HS-5 (cell line): ENCODE data around the gene CREB5.

Experiments used
- DNase-seq: peaks from one replicate; pipeline ENCODE4 v3.0.0-alpha.2; 2012; ENCODE audit warnings: low read depth

Gene CREB5

DNA sequence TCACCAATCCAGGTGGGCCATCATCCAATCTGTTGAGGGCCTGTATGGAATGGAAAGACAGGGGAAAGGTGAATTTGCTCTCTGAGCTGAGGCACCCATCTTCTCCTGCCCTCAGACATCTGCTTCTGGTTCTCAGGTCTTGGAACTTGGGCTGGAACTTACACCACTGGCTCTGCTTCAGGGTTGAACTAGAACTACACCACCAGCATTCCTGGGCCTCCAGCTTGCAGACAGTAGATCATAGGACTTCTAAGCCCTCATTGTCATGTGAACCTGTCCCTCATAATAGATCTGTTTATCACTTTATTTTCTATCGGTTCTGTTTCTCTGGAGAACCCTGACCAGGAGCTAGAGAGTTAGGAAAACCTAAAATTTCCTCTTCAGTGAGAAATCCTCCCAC is 233.5 kb downstream of the CREB5 start:
- no peak for DNase-seq

DNA sequence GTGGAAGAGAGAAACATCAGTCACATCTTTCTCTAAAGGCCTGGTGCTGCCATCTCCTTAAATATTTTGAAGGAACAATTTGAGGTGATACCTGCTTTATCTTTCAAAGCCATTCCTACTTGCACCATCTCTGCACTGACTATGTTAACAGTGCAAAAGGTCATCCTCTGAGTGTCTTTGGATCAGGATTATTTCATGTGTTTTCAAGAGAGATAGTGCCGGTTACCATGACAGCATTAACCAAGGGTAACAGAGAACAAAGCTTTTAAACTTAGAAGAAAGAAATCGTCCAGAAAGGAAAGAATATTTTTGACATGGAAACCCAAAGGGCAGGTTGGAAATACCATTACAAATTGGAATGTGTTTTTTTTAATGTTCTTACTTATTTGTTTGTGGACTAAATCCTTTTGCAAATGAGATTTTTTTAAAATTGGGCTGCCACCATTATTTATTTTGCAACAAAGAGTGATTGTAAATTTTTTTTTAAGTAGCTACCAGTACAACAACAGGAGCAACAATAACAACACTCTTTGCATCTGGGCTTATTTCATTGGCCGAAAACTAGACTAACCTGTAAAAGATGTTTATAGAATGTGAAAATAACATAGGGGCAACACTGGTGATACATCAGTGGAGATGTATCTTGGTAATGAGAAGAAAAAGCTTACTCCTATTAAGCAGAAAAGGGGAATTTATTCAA is 234.2 kb downstream of the CREB5 start:
- no peak for DNase-seq

DNA sequence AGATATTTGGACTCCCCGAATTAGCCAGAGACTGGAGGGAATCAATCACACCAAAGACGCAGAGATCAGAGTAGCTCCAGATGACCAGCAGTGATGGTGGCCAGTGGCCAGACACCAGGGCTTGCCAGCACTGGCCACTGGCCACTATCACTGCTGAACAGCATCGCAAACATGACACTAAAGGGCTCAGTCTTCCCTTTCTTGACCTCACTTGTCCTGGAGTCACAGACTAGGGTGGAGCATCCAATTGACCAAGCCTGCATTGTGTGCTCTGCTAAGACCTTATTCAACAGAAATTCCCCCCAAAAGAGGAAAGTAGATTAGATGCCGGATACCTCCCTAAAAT is 234.7 kb downstream of the CREB5 start:
- DNase-seq, result no peak

DNA sequence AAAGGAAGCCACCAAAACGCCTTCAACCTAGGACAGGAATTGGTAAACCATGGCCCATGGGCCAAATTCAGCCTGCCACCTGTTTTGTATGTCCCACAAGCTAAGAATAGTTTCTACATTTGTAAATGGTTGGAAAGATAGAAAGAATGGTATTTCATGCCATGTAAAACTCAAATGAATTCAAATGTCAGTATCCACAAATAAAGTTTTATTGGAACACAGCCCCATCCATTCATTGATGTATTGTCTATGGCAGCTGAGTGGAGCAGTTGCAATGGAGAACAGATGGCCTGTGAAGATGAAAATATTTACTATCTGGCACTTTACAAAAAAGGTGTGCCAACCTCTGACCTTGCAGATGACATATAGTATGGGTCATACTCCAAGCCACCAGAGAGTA is 236.9 kb downstream of the CREB5 start:
- DNase-seq, result no peak

DNA sequence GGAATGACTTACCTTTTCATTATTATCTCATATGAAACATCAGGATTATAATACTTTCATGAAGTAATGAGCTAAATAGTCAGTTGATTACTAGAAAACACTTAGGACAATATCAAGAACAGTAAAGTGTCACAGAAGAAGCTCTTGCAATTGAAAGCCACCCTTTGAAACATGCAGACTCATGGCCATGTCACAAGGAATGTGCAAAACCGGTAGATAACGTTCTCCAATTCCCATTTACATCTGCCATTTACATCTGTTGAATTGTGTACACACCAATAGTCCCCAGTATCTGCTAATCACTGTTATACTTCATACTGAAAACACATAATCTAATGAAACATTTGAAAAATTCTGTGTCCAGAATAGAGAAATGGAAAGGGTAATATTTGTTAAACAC is 237.5 kb downstream of the CREB5 start:
- DNase-seq, result no peak

DNA sequence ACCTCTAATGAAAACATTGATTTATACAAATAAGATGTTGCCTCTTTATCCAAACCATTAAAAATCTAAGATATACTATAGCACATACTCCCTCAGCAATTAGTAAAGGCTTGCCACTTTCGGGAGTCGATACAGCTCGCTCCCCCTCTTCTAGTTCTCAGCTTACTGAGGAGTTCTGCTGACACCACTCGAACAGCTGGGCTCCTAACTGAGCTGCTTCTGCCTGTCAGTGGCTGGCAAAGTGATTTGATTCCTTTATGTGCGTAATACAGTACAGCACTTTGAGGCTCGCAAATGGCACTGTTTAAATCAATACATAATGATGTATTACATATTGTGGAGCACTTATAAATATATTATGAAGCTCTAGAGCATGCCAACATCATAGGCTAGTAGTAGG is 241.8 kb downstream of the CREB5 start:
- no peak for DNase-seq

DNA sequence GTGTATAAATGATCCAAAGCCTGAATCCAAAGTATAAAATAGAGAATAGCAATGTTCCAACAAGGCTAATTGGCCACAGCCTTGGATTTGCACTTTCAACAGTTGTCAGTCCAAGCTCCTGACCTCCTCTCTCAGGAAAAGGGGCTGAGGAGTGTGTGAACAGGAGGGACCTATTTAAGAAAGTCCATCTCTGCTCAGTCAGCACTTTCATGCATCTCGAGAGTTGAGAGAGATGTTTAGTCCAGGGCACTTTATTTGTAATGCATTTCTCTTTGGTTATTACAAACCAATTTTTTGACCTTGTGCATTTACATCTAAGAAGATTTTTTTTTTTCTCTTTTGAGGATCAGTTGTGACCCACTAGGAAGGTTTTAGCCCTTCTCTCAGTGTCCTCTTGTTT is 244.2 kb downstream of the CREB5 start:
- no peak for DNase-seq

DNA sequence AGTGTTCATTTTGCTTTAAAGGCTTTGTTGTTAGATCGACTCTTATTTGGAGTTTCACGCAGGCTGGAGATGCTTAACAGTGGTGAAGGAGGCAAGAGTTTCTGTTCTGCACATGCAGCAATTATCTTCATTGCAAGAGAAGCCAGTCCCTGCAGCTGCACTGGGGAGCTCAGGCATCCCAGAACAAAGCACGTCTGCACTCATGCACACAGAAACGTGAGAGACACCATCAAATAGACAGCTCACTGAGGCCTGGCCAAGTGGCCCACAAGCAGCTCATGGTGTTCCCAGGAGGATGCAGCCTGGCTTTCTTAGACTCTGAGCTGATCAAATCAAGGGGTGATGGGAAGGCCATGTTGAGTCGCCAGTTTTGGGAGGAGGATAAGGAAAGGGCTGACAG is 246.1 kb downstream of the CREB5 start:
- DNase-seq, result no peak

DNA sequence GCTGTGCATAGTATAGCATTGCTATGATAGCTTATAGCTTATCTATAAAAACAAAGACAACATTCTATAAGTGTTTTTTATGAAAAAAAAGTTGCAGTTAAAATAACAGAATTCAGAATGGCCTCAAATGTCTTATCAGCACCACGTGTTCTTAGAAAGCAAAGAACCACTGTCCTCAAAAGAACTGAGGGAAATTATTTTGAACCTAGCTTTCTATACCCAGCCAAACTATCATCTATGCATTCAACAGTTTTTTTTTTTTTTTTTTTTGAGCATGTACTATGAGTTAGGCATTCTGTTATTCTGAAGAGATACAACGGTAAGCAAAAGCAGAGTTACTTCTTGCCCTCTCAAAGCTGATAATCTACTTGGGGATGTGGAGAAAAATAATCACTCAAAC is 247.8 kb downstream of the CREB5 start:
- DNase-seq, result no peak

DNA sequence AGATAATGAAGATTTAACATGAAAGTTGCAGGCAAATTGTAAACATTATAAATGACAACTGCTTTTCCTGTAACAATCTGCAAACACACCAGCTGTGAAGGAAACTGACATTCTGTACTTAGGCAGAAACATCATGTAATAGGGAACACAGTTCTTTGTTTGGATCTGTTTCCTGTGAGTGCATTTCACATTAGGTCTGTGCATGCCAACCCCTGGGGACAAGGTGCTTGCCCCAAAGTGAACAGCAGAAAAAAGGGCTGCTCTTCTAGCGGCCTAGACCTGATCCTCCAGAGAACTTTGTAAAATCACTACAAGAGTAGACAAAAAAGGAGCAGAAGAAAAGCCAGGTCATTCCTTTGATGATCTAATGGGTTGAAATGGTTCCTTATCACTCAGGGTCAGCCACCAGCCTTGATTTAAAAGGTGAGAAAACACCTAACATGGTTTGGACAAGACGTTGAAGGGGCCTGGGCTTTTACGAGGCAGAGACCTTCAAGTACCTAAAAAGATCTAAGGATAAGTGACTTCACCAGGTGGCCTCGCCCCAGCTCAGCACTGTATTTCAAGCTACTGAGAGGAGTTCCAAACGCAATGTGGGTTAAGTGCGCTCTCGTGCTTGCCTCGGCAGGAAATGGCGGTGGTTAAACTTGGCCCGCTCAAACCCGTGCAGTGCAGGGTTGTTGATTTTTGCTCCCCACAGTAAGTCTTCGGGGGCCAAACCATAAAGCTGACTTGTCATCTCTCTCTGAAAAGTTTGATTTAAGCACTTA is 249.7 kb downstream of the CREB5 start:
- DNase-seq, result no peak

DNA sequence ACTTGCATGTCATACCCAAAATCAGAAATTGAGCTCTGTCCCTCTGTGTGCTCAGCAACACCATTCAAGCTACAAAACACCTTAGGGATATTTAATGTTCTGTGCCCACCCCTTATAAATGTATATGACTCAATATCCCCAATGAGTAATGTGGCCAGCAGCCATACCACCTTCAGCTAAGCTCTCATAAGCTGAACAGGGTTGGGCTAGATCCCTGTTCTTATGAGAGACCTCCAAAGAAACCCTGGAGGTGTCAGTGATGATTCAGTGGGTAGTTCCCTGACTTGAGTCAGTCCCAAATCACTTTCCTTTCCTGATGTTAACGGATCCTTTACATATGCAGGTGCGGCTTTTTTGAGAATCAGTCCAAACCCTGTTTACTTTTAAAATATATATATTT is 253.8 kb downstream of the CREB5 start:
- peak; percentile 46 for DNase-seq

DNA sequence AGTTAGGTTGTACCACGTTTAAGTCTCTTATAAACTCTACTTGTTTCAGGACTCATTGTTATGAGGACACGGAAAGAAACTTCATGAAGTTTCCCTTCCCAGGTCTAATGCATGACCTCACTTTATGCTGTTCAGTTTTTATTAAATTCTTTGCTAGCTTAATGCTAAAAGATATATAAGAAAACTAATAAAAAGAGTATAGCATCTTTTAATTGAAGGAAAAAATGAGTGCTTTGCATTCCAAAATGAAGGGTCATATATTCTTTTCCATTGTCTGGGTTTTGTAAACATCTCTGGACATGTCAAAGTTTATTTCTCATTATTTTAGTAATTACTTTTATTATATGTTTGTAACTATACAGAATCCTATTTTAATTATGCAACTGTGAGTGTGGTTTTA is 255.8 kb downstream of the CREB5 start:
- no peak for DNase-seq

DNA sequence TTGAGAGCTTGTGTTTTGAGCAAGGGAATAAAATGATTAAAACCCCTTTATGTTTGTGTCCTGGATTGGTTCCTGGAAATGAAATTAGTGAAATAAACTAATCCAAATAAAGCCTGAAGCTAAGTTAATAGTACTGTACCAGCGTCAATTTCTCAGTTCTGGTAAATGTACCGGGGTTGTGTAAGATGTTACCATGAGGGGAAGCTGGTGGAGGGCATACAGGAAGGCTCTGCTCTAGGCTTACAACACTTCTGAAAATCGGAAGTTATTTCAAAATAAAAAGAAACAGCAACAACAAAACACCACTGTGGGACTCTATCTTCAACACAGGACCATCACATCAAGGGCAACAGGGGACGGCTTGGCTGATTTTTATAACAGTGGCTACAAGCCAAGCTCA is 257.0 kb downstream of the CREB5 start:
- no peak for DNase-seq

DNA sequence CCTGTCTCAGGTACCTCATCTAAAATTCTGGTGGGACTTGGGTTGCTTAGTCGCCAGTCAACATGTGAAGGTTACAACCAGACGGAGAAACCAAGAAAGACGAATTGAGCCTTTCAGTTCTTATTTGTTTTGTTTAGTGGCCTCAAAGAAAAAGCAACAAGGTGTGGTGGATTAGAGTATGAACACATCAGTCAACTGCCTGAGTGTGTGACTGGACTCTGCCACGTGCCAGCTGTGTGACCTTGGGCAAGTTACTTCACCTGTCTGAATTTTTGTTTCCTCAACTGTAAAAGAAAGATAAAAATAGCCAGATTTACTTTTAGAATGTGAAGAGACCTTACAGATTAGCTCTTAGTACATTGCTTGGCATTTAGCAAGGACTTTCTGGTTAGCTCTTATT is 259.2 kb downstream of the CREB5 start:
- DNase-seq, result no peak

DNA sequence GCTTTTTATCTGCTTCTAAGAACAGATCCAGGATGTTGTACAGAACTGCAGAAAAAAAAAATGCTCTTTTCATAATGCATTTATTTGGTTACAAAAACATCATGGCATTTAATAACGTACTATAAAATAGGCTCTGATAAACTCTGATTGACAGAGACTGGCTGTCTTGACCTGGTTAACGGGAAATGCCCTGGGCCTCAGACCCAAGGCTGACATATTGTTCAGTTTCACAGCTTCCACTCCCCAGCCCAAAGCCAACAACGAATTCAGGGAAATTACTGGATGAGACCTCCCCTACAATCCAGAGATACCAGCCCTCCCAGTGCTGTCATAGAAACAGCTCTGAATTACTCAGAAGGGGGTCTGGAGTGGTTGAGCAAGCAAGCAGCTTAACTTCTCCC is 260.1 kb downstream of the CREB5 start:
- no peak for DNase-seq

DNA sequence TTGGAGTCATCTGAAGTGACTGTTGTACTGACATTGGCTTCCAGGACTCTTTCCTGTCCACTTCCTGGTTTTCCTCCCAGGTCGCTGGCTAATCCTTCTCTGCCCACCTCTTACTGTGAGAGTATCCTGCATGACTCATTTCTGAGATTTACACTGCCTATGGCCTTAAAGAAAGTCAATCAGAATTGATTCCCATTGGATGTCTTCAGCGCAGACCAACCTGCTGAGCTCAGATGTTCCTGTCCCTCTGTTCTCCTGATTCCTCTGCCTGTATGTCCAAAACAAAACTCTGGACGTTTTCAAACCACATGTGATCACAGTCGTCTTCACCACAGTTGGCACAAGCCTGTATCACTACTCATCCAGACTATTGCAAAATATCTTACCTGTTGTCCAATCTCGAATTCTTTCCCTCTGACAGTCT is 262.1 kb downstream of the CREB5 start:
- DNase-seq, result peak; percentile 22

DNA sequence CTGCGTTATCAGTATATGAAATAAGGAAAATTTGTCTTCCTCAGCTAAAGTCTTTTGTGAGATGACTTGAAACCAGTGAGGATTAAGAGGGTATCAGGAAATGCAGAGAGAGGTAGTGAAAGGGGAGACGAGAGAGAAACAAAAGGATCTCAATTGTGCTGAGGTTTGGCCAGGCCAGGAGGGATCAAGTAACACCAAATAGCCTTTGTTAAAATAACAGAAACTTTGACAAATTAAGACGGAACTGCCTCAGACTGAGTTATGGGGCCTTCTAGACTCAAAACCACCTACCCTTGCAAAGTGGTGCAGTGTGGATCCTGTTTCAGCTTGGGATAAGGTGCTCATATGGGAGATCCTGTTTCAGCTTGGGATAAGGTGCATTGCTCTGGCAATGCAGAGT is 263.1 kb downstream of the CREB5 start:
- DNase-seq, result no peak

DNA sequence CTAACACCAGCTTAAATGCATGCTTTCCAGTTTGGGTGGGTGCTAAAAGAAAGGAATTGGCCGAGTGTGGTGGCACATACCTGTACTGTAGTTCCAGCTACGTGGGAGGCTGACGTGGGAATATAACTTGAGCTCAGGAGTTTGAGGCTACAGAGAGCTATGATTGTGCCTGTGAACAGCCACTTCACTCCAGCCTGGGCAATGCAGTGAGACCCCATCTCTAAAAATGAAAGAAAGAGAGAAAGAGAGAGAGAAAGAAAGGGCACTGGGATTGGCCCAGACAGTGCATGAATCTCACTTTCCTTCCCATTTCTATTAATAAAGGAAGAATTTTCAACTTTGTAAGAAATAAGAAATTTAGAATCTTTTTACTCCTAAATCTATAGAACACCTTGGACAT is 265.4 kb downstream of the CREB5 start:
- DNase-seq, result no peak

DNA sequence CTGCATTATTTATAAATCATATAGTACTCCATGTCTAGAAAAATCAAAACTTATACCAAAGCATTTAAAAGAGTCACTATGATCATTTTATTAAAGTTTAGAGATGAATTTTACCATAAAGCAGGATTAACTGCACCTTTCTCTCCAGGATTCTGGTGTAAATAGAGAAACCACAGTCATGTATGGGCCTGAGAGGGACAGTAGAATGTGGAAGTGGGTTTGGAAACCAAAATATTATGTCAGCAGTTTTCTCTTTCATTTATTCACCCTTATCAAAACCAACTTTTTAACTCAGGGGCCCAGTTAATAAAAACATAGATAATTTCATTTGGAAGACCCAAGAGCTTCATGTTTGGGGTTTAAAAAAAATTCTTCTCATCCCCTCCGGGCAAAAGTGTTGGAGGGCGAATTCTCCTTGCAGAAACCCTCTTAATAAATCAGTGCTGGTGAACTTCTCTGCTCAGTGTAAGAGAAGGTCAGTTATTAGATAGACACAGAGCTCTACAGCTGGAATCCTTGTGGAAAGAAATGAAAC is 266.2 kb downstream of the CREB5 start:
- DNase-seq, result no peak

DNA sequence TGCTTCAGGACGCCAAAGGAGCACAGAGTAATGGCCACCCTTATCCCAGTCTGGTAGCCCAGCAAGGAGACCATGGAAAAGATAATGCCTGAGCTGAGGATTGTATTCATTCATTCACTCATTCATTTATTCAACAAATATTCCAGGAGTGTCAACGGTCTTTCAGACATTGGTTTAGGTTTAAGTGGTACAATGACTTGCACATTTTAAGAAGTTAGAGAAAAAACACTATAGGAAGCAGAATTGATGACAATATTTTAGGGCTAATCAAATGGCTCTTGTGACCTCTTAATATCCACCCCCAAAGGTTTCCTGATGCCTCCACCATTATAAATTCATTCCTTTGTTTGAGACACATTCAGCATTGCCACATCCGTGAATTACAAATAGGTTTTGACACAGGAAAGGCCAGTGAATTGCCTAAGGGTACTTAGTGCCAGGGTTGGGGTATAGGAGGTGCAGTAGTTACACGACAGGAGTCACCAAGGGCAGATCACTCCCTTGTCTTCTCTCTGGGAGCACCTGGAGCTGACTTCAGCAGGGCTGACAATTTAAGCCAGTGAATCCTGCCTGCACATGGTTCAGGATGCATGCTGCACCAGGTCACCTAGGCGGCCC is 269.5 kb downstream of the CREB5 start:
- DNase-seq, result no peak

DNA sequence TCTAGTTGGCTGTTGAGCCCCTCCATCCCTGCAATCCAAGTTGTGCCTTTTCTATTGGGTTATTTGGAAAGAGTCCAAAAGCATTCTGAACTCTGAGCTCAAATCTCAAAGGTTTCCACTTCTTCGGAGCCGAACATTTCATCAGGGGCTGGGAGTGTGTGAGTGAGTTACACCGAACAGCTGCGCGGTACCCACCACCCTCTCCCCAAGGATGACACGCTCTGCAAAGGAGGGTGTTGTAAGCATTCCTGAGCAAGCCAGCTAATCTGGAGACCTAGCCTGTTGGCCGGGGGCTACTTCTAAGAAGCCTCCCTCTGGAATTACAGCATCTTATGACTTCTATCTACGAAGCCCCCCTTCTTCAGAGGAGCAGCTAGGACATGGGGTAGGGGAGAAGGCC is 270.5 kb downstream of the CREB5 start:
- DNase-seq, result no peak

DNA sequence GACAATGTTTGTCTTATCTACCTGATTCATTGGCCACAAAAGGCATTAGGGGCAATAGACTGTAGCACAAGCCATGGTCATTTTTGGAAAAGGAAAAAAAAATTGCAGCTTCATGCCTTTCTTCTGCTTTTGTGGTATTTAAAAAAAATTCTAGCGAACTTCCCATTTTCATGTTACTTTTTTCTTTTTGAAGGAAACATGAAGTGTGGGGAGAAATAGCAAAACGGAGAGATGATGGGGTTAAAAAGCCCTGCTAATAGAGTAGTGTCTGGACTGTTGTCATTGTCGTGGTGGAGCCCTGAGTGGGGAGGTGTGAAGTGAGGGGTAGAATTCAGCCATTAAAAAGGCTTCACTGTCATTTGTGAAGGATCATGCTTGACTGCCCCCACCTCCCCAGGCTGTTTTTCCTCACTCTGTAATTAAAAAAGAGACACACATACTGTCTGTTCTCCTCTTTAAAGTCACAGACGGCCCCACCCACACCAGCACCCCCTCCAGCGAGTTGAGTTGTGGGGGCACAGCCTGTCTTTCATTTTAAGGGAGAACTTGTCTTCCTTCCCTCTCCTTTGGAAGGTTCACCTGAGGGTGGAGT is 272.4 kb downstream of the CREB5 start:
- DNase-seq, result no peak

DNA sequence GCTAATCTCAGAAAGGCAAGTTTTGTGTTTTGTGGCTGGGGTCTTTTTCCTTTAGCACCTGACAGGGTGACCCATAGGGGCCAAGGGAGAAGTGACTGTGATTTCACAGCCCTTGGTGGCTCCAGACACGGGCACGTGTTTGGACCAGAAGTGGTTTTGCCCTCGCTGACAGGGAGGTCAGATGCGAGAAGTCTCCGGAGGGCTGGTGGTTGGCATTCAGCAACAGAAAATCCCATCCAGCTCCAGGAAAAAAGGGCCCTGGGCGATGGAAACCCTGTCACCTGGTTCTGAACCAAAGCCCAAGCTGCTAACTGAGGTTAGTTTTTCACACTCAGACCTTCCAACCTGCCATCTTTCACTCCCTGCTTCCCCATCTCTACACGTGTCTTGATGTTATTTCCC is 272.9 kb downstream of the CREB5 start:
- no peak for DNase-seq
